HG03432 (cell line): ENCODE measurements around the gene RLN3.

Experiments used
- ATAC-seq: cut with Tn5 transposase; IDR thresholded peaks from one replicate; pipeline ENCODE4 v1.9.1; 2021; ENCODE audit warnings: mild to moderate bottlenecking, moderate library complexity; ENCODE audit not compliant: unreplicated experiment

Gene RLN3

DNA sequence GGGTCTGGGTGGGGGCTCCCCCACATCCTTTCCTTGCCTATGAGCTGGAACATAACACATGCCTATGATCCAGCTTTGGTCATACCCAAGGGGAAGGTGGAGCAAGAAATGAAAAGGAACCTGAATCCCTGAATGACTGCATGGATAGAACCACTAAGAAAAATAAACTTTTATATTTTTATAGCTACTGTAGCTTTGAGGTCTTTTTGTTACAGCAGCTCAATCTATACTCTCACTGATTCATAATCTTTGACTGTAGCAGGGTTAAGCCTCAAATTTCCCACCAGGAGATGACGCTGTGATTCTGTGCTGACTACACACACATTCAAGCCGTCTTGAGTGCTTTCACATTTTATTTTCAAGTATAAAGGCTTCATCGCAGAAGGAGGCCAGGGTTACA is 25.1 kb downstream of the RLN3 start:
- ATAC-seq, result no peak

DNA sequence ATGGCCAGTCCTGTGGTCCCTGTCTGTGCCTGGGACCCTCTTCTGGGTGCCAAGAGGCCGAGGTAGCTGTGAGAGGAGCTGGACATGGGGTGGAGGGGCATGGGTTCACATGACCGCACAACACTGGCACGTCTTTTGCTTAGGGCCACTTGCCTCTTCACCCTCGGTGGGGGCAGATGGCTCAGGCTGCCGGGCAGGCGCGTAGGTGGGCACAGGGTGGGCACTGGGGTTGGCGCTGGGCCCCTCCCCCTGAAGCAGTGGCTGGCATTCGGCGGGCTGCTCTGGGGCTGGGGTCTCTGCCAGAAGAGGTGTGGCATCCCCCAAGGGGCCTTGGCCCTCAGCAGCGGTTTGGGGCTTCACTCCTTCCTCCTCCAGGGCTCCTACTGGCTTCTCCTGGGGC is 25.6 kb downstream of the RLN3 start:
- no peak for ATAC-seq

DNA sequence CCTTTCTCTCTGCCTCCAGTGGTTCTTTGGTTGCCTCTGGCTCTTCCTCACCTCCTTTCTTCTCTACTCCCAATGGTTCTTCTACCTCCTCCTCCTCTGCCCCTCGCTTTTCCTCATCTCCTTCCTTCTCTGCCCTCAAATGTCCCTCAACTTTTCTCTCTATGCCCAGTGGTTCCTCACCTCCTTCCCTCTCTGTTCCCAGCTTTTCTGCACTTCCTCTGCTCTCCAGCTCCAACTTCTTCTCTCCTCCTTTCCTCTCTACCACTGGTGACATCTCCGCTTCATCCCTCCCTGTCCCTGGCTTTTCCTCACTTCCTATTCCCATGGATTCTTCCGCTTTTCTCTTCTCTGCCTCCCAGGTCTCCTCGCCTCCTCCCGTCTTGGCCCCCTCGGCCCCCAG is 26.2 kb downstream of the RLN3 start:
- ATAC-seq, result no peak

DNA sequence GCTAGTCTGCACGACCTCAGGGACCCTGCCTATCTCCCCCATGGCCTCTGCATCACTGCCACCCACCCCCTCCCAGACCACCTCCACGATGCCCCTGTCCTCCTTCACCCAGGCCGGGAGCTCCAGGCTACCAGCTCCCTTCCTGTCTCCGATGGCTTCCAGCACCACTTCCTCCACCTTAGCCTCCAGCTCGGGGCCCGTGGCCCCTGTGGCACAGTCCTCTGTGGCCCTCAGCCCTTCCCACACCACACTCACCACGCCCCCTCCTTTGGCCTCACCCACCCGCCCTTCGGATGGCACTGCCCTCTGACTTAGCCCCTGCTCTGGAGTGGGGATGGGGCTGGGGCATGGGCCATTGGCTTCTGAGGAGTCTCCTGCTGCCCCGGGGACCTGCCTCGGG is 26.8 kb downstream of the RLN3 start:
- no peak for ATAC-seq

DNA sequence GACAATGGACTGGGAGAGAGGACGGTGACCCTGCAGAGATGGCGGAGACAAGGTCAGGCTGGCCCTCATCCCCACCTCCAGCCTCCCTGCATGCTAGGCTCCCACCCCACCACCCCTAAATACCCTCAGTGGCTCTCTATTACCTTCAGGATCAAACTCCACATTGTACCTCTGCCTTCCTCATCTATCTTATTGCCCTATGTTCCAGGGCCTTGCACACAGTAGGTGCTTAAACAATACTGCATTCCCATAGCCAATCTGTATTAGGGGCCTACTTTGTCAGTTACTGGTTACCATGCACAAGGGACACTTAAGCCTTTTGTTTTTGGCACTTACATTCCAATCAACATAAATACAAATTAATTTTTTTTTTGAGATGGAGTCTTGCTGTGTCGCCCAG is 27.4 kb downstream of the RLN3 start:
- ATAC-seq, result no peak

DNA sequence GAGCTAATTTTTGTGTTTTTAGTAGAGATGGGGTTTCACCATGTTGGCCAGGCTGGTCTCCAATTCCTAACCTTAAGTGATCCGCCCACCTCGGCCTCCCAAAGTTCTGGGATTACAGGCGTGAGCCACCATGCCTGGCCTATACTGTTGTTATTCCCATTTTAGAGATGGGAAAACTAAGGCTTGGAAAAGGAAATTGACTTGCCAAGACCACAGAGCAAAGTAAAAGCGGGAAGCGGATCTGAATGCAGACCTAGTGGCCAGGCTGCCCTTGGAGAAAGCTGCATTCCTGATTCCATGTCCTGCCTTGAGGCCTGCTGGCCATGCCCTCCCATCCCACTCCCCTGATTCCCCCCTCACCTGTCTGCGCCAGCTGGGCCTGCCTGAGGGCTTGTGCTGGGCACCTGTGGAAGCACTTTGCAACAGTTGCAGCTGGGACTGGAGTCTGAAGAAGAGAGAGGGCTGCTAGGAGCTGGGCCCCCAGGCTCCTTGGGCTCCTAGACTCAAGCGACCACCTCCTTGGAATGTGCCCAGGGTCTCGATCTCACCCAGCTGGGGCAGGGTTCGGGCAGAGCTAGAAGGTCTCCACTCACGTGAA is 28.2 kb downstream of the RLN3 start:
- no peak for ATAC-seq

DNA sequence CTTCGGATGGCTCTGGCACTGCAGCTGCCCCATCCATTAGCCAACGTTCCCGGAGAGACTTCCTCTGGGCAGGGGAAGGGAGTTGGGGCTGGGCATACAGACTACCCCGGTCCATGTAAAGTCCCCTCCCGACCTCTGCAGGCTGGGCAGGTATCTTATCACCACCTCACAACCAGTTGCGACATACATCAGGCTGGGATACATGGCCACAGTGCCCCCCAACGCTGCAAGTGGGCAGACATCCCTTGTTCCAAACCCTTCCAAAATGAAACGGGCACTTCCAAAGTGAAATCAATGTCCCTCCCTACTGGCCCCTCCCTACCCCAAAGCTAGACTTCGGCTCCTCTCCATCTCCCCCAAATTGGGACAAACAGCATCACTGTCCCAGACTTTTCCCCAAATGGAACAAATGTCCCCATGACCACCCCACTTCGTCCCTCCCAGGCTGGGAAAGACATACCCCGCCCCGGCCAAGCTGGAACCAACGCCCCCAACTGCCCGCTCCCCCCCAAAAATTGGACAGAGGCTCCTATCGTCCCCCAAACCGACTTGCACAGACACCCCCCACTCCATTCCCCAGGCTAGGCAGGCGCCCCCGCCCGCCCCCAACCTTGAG is 28.9 kb downstream of the RLN3 start:
- no peak for ATAC-seq

DNA sequence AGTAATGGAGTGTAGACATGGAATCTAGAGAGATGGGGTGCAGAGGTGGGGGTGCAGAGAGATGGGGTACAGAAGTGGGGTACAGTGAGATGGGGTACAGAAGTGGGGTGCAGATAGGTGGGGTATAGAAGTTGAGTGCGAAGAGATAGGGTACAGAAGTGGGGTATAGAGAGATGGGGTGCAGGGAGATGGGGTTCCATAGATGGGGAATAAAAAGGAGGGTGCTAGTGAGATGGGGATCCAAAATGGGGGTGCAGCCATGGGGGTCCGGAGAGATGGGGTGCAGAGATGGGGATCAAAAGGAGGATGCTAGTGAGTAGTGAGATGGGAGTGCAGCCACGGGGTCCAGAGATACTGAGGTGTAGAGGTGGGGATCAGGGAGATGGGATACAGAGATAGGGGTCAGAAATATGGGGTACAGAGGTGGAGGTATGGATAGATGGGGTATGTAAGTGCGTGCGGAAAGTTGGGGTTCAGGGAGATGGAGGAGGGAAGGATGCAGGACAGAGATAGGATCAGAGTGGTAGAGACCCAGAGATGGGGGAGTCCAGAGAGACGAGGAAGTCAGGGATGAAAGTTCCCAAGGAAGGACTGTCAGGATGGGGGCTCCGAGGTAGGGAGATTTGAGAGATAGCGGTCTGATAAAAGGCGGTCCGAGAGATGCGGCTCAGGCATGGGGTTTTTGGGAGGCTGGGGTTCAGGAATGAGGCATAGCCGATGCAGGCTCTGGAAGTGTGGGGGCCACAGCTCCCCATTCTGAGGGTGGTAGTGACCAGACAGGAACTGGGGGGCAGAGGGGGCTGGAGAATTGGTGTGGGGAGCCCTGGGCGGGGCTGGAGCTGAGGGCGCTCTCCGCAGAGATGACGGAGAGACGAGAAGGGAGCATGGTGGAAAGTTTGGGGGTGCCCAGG is 30.5 kb downstream of the RLN3 start:
- ATAC-seq, result no peak

DNA sequence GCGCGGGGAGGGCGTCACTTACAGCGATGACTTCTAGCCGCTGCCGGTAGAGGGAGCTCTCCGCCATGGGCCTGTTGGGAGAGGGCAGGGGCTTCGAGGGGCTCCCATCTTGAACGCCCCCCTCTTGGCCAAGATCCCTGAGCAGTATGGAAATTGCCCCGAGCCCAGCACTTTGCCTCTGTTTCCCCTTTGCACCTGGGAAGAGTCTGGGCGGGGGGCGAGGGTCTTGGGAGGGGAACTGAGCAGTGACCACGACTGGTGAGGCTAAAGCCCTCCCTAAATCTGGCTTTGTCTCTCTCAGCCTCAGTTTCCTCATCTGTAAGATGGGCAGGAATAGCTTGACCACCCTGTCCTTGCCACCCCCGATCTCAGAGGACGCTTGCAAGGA is 31.1 kb downstream of the RLN3 start:
- no peak for ATAC-seq

DNA sequence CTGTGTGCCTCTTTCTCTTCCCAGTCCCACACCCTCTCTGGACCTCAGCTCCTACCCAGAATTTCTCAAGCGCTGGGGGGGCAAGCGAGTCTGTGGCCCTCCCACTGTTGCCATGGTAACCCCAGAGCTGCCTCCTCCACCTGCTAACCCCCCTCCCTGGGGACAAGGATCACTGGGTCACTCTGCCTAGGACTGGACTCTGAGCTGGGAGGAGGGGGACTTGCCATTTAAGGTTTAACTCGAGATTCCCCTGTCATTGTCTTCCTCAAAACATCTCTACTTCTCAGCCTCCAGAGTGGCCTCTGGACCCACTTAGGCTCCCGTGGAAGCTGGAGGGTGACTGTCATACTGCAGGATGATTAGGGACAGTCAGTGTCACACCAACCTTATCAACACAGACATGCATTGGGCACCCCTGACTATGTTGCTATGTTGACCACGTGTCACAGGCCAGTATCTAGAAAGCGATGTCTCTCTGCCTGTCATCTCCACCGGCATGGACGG is 31.8 kb downstream of the RLN3 start:
- ATAC-seq, result no peak

DNA sequence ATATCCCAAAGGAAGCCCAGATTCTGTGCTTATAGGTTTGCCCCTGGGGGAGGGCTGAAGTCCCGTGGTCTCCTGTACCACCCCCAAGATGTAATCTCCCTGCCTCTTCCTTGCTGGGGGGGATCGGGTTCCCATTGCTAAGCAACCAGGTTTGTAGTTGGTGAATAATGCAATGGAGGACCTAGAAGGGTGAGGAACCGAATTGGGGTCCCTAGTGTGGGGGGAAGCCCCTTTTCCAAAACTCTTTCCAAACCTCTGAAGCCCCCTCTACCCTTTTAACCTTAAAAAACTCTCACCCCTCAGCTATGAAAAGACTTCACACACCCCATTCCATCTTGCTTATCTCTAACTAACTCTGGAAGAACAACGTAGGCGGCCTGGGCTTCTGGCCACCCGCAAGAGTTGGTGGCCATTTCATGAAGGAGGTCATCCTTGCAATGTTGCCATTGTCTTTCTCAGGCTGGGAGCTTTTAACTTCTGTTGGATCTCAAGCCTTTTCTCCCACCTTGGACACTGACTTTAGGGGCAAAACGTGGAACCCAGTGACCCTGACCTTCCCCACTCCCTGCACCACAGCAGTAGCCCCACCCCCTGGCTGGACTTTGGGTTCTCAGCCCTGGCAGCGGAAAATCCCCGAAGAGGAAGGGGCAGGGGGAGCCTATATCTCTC is 33.3 kb downstream of the RLN3 start:
- ATAC-seq, result no peak

DNA sequence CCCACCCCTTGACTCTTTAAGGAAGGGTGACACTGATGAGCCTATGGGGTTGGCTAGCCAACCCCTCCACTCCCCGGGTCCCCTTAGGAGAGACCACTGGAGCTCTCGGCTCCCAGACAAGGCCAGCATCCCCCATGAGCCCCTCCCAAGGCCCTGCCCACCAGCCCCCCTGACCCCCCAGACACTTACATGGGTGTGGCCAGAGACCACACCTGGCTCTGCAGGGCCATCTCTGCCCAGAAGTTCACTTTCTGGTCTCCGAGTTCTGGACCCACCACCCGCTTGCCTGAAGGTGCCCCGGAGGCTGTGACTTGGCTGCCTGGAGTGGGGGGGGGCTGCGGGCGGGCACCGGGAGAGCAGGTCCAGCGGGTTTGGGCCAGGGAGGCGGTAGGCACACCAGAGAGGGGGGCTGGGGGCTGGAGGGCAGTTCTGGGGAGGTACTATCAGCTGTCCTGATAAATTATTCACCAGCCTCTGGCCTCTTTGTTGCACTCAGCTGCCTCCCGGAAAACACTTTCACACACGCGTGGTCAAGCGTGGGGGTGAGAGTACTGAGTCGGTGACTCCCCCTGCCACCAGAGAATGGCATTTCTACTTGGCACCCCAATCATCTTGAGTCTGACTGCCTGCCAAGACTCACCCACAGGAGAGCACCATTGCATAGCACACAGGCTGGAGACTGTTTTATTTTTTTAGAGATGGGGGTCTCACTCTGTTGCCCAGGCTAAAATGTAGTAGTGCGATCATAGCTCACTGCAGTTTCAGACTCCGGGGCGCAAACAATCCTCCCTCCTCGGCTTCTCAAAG is 34.0 kb downstream of the RLN3 start, which contains the start of gene PALM3:
Gene PALM3 (minus strand): TSS at position 326 of the 807 bp plus-strand sequence. CDS start 96 bp downstream, at position 230.
- ATAC-seq, result no peak

DNA sequence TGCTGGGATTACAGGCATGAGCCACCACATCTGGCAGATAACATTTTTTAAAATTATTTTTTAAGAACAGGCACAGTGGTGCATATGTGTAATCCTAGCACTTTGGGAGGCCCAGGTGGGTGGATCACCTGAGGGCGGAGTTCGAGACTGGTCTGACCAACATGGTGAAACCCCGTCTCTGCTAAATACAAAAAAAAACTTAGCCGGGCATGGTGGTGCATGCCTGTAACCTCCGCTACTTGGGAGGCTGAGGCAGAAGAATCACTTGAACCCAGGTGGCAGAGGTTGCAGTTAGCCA is 34.6 kb downstream of the RLN3 start:
- no peak for ATAC-seq

DNA sequence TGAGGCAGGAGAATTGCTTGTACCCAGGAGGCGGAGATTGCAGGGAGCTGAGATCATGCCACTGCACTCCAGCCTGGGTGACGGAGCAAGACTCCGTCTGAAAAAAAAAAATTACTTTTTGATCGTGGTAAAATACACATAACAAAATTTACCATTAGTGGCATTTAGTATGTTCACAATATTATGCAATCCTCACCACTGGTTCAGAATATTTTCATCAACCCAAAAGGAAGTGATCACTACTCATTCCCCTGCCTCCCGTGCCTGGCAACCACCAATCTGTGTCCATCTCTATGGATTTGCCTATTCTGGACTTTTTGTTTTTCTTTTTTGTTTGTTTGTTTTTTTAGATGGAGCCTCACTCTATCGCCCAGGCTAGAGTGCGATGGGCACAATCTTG is 35.2 kb downstream of the RLN3 start:
- no peak for ATAC-seq

DNA sequence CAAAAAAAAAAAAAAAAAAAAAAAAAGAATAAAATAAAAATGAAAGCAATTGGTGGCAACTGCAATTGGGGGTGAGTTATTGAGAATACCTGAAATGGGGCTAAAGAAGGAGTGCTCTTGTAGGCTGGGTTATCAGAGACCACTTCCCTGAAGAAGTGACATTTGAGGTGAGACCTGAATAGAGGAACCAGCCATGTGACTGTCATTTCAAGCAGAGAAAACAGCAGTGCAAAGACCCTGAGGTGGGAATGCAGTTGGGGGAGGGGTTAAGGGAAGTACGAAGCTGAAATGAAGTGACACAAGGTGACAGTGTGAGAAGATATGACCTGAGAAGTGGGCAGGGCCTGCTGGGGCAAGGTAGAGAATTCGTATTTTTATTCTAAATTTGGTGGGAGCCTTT is 38.2 kb downstream of the RLN3 start:
- no peak for ATAC-seq

DNA sequence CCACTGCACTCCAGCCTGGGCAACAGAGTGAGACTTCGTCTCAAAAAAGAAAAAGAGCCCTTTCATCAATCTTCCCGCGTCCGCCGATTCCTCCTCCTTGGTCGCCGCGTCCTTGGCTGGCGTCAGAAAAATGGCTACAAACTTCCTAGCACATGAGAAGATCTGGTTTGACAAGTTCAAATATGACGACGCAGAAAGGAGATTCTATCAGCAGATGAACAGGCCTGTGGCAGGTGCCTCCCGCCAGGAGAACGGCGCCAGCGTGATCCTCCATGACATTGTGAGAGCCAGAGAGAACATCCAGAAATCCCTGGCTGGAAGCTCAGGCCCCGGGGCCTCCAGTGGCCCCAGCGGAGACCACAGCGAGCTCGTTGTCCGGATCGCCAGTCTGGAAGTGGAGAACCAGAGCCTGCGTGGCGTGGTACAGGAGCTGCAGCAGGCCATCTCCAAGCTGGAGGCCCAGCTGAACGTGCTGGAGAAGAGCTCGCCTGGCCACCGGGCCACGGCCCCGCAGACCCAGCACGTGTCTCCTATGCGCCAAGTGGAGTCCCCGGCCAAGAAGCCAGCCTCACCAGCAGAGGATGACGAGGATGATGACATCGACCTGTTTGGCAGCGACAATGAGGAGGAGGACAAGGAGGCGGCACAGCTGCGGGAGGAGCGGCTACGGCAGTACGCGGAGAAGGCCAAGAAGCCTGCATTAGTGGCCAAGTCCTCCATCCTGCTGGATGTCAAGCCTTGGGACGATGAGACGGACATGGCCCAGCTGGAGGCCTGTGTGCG is 42.5 kb downstream of the RLN3 start:
- no peak for ATAC-seq

DNA sequence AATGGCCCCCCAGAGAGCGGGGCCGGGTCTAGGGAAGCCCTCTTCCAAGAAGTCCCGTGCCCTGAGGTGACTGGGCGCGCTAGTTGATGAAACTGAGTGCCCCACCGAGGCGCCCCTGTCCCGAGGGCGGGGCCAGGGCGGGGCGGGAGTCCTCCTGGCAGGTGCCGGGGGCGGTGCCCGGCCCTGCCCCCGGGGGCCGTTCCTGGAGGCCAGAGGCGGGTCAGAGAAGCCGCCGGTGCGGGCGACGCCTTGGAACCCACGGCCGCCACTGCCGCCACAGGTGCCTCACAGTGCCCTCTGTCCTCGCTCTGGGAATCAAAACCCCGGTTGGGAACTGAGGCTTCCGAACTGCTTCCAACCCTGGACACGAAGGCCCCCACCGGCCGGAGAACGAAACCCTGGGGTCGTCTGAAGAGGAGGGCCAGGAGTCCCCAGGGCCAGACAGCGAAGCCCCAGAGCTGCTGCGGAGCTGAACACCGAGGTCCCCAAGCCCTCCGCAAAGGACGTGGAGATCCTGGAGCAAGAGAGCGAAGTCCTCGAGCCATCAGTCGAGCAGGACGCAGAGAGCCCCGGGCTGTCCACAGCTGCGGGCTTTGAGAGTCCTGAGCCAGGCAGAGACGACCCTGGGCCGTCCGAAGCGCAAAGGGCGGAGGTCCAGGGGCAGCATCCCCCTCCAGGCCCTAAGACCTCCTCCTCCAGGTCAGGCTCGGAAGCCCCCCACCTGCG is 44.8 kb downstream of the RLN3 start, which contains the start of gene MISP3:
Gene MISP3 (plus strand): TSS at position 252 of the 726 bp plus-strand sequence. CDS start 524 bp downstream, outside the sequence.
- peak; percentile 24 for ATAC-seq

DNA sequence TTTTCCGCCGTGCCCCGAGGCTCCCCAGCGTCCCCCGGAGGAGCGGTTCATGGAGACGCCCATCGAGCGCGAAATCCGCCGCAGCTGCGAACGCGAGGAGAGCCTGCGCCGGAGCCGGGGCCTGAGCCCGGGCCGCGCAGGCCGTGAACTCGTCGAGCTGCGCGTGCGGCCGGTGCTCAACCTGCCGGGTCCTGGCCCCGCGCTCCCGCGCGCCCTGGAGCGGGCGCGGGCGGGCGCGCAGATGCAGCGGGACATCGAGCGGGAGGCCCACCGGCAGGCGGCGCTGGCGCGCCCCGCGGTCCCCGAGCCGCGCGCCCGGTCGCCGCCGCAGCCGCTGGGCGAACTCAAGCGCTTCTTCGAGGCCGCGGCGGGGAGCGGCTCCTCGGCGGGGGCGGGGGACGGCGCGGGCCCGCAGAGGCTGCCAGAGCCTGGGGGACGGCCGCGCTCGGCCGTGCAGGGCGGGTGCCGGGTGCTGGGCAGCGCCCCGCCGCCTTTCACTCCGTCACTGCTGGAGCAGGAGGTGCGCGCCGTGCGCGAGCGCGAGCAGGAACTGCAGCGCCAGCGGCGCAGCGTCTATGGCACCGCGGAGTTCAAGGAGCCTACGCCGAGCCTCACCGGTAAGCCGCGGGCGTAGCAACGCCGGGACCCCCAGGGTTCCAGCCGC is 45.4 kb downstream of the RLN3 start:
- ATAC-seq, result peak; percentile 59
